NCI-H2107 treated with DMSO at 0.1 percent for 48 hours (cell line): ENCODE results near the gene TKTL1.

ENCODE experiments used
- DNase-seq: peaks from one replicate; lab custom pipeline; 2025; ENCODE audit not compliant: unreplicated experiment; lab: John Stamatoyannopoulos, UW

Gene TKTL1

GRCh38 chrX:154358829-154359228 is 63.2 kb downstream of the TKTL1 start:
- no peak for DNase-seq

- no peak for DNase-seq
Observed at GRCh38 chrX:154359362-154360154, 64.0 kb downstream of the TKTL1 start.

GRCh38 chrX:154360155-154360713 is 64.6 kb downstream of the TKTL1 start:
- DNase-seq: no peak

- DNase-seq: no peak
Observed at GRCh38 chrX:154362085-154362742, 66.6 kb downstream of the TKTL1 start.

- no peak for DNase-seq
Observed at GRCh38 chrX:154363706-154364439, 68.3 kb downstream of the TKTL1 start.

- DNase-seq: no peak
Observed at GRCh38 chrX:154365052-154365600, 69.5 kb downstream of the TKTL1 start.

GRCh38 chrX:154365997-154366665 is 70.5 kb downstream of the TKTL1 start:
- no peak for DNase-seq

GRCh38 chrX:154366666-154367055 is 71.1 kb downstream of the TKTL1 start:
- DNase-seq: no peak

GRCh38 chrX:154367474-154368308 is 72.1 kb downstream of the TKTL1 start:
- DNase-seq: no peak

GRCh38 chrX:154368630-154369448 is 73.2 kb downstream of the TKTL1 start:
- peak; percentile 53 for DNase-seq

- peak; percentile 16 for DNase-seq
Observed at GRCh38 chrX:154369449-154370299, 74.1 kb downstream of the TKTL1 start.

- DNase-seq: no peak
Observed at GRCh38 chrX:154370300-154371016, 74.9 kb downstream of the TKTL1 start.

- DNase-seq: peak; percentile 70
Observed at GRCh38 chrX:154371017-154371788, 75.6 kb downstream of the TKTL1 start.

GRCh38 chrX:154371789-154372300 is 76.2 kb downstream of the TKTL1 start:
- no peak for DNase-seq

GRCh38 chrX:154372612-154373022 is 77.0 kb downstream of the TKTL1 start:
- no peak for DNase-seq
